ENCODE results near the gene CHRNB2.

- TF ChIP-seq POLR2AphosphoS5 (IDR thresholded peaks at IDR 0.05) (no peak), POLR2A (IDR thresholded peaks at IDR 0.05) (no peak)
- TF ChIP-seq, protein P1, sequence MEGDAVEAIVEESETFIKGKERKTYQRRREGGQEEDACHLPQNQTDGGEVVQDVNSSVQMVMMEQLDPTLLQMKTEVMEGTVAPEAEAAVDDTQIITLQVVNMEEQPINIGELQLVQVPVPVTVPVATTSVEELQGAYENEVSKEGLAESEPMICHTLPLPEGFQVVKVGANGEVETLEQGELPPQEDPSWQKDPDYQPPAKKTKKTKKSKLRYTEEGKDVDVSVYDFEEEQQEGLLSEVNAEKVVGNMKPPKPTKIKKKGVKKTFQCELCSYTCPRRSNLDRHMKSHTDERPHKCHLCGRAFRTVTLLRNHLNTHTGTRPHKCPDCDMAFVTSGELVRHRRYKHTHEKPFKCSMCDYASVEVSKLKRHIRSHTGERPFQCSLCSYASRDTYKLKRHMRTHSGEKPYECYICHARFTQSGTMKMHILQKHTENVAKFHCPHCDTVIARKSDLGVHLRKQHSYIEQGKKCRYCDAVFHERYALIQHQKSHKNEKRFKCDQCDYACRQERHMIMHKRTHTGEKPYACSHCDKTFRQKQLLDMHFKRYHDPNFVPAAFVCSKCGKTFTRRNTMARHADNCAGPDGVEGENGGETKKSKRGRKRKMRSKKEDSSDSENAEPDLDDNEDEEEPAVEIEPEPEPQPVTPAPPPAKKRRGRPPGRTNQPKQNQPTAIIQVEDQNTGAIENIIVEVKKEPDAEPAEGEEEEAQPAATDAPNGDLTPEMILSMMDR (IDR thresholded peaks at IDR 0.05) = no peak
Observed at GRCh38 chr1:154616659-154617345, 49.2 kb downstream of the CHRNB2 start.

Measured in prostate gland (tissue), 2 donors.